Activated T-cell treated with anti-CD3 and anti-CD28 coated beads, Interleukin-2, amount 50 U/mL, for 4 hours (primary cell): ENCODE measurements around the gene CACNA2D1. TPM values are rescaled to one million over a fixed set of nuclear protein-coding genes. Genes with fewer than 3 reads are reported as not detected.

Source experiments
- ATAC-seq, 2 donors: fragments of 200-7000 bp; cut with Tn5 transposase; one replicate each; pipeline ENCODE4 v1.10.0; 2021
- DNase-seq: peaks from one replicate; pipeline ENCODE4 v3.0.0-alpha.2; 2020
- H3K27me3 Mint-ChIP-seq: one replicate; pipeline ENCODE4 v1.8.0; 2021; ENCODE audit warnings: low read depth, mixed read lengths
- H3K36me3 Mint-ChIP-seq: one replicate; pipeline ENCODE4 v1.8.0; 2022; ENCODE audit warnings: mixed read lengths; ENCODE audit not compliant: insufficient read depth
- H3K4me1 Mint-ChIP-seq: one replicate; pipeline ENCODE4 v1.8.0; 2021; ENCODE audit warnings: low read depth, mixed read lengths
- H3K4me3 Mint-ChIP-seq: one replicate; pipeline ENCODE4 v1.8.0; 2021; ENCODE audit warnings: mild to moderate bottlenecking, moderate library complexity, mixed read lengths
- H3K9me3 Mint-ChIP-seq: one replicate; pipeline ENCODE4 v1.8.0; 2021; ENCODE audit warnings: mixed read lengths
- total RNA-seq, 3 donors: library from RNA; stranded (reverse); gene quantifications; one replicate each; pipeline ENCODE4 v1.2.1, GENCODE V29; 2021

The CACNA2D1 gene
- total RNA-seq, 3 donors from 2014 or later = 0.03 to 0.24 (median 0.18) TPM

DNA sequence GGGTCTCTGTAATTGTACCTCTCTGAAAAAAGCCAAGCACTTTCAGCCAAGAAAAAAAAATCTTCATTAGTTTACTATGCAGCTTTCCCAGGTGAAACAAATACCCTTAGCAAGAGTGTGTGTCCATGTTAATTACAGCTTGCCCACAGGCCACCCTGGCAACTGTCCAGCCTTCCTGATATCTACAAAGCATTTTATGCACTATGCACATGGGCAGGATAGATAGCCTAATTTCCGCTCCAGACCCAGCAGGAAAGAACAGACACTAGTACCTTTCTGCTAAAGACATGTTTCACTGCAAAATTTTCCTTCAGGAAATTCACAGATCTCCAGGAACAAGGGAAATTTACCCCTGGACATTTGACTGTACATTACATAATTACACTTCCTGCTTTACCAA is 24.4 kb downstream of the CACNA2D1 start:
- peaks cover 8% of the 10 kb centered on the region for H3K9me3 Mint-ChIP-seq
- no peaks in the 10 kb centered on the region for H3K36me3 Mint-ChIP-seq
- no peaks in the 10 kb centered on the region for H3K4me1 Mint-ChIP-seq
- DNase-seq = no peak
- ATAC-seq = no peak
- H3K4me3 Mint-ChIP-seq = no peak overlapping the region
- H3K27me3 Mint-ChIP-seq = no peaks in the 10 kb centered on the region

GRCh38 chr7:82417898-82418297 is 25.7 kb downstream of the CACNA2D1 start:
- Mint-ChIP-seq H3K36me3 (no peaks in the 10 kb centered on the region), H3K9me3 (peaks cover 8% of the 10 kb centered on the region), H3K4me1 (no peaks in the 10 kb centered on the region), H3K27me3 (no peaks in the 10 kb centered on the region), H3K4me3 (no peak overlapping the region)
- ATAC-seq (no peak), DNase-seq (no peak)

DNA sequence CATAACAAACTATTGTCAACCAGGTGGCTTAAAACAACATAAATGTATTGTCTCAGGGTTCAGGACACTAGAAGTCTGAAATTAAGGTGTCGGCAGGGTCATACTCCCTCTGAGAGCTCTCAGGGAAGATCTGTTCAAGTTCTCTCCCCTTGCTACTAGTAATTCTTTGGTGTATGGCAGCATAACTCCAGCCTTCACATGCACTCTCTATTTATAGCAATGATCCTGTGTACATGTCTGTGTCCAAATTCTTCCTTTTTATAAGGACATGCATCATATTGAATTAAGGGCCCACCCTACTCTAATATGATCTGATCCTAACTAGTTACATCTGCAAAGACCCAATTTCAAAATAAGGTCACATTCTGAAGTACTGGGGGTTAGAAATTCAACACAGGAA is 27.2 kb downstream of the CACNA2D1 start:
- no peak overlapping the region for H3K4me3 Mint-ChIP-seq
- ATAC-seq = no peak
- H3K4me1 Mint-ChIP-seq = no peaks in the 10 kb centered on the region
- no peaks in the 10 kb centered on the region for H3K36me3 Mint-ChIP-seq
- peaks cover 8% of the 10 kb centered on the region for H3K9me3 Mint-ChIP-seq
- no peaks in the 10 kb centered on the region for H3K27me3 Mint-ChIP-seq
- no peak for DNase-seq

DNA sequence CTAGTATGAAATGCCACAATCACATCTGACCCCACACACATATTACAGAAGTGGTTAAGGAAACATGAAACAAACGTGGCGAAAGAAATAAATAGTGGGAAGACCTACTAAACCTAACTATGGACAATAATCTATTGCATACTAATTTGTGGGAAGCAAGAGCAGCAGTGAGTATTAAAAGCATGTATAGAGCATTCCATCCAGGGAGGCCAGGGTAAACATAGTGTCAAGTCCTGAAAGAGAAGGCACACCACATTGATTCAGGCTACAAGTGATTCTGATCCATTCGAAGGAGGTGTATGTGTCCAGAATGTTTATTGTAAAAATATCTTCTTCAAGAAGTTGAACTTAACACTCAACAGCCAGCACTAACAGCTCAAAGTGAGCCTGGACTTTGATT is 29.2 kb downstream of the CACNA2D1 start:
- ATAC-seq (no peak), DNase-seq (no peak)
- no peaks in the 10 kb centered on the region for H3K27me3 Mint-ChIP-seq
- no peaks in the 10 kb centered on the region for H3K36me3 Mint-ChIP-seq
- H3K4me1 Mint-ChIP-seq = no peaks in the 10 kb centered on the region
- no peak overlapping the region for H3K4me3 Mint-ChIP-seq
- peaks cover 8% of the 10 kb centered on the region for H3K9me3 Mint-ChIP-seq

DNA sequence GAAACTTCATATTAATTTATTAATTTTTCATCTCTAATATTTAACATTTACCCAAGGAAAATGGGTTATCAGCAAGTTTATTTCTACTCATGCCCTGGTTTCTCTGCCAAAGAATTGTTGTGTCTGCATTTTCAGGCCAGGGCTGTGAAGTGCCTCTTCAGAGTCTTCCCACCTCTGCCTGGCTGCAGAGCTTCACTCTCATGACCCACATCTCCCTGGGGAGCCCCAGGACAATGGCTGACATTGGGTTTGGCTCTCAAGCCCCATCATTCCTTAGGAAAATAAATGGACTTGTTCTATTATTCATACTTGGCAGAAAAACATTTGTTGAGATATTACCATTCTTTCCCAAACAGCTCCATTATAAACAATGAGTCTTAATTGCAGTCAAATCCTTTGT is 30.3 kb downstream of the CACNA2D1 start:
- H3K4me3 Mint-ChIP-seq = no peak overlapping the region
- H3K36me3 Mint-ChIP-seq = no peaks in the 10 kb centered on the region
- H3K9me3 Mint-ChIP-seq = peaks cover 11% of the 10 kb centered on the region
- no peak for DNase-seq
- ATAC-seq = no peak
- no peaks in the 10 kb centered on the region for H3K4me1 Mint-ChIP-seq
- no peaks in the 10 kb centered on the region for H3K27me3 Mint-ChIP-seq

- Mint-ChIP-seq H3K27me3 (no peaks in the 10 kb centered on the region), H3K4me3 (no peak overlapping the region), H3K36me3 (no peaks in the 10 kb centered on the region), H3K9me3 (peaks cover 4% of the 10 kb centered on the region), H3K4me1 (no peaks in the 10 kb centered on the region)
- ATAC-seq = no peak
- DNase-seq = no peak
Observed at GRCh38 chr7:82411732-82412131, 31.8 kb downstream of the CACNA2D1 start.

- ATAC-seq (no peak), DNase-seq (no peak)
- Mint-ChIP-seq H3K27me3 (no peaks in the 10 kb centered on the region), H3K4me1 (no peaks in the 10 kb centered on the region), H3K36me3 (no peaks in the 10 kb centered on the region), H3K4me3 (no peak overlapping the region), H3K9me3 (peaks cover 4% of the 10 kb centered on the region)
Observed at GRCh38 chr7:82410461-82410860, 33.1 kb downstream of the CACNA2D1 start.

GRCh38 chr7:82406937-82407336 is 36.6 kb downstream of the CACNA2D1 start:
- H3K36me3 Mint-ChIP-seq = no peaks in the 10 kb centered on the region
- peaks cover 12% of the 10 kb centered on the region for H3K9me3 Mint-ChIP-seq
- no peak for DNase-seq
- H3K4me1 Mint-ChIP-seq = no peaks in the 10 kb centered on the region
- no peaks in the 10 kb centered on the region for H3K27me3 Mint-ChIP-seq
- ATAC-seq = no peak
- no peak overlapping the region for H3K4me3 Mint-ChIP-seq

- Mint-ChIP-seq H3K9me3 (peaks cover 15% of the 10 kb centered on the region), H3K4me3 (no peak overlapping the region), H3K27me3 (no peaks in the 10 kb centered on the region), H3K36me3 (no peaks in the 10 kb centered on the region), H3K4me1 (no peaks in the 10 kb centered on the region)
- ATAC-seq = no peak
- DNase-seq = no peak
Observed at GRCh38 chr7:82405301-82405700, 38.3 kb downstream of the CACNA2D1 start.

- Mint-ChIP-seq H3K9me3 (peaks cover 15% of the 10 kb centered on the region), H3K36me3 (no peaks in the 10 kb centered on the region), H3K27me3 (no peaks in the 10 kb centered on the region), H3K4me1 (no peaks in the 10 kb centered on the region), H3K4me3 (no peak overlapping the region)
- no peak for ATAC-seq
- DNase-seq = no peak
Observed at GRCh38 chr7:82404652-82405051, 38.9 kb downstream of the CACNA2D1 start.

DNA sequence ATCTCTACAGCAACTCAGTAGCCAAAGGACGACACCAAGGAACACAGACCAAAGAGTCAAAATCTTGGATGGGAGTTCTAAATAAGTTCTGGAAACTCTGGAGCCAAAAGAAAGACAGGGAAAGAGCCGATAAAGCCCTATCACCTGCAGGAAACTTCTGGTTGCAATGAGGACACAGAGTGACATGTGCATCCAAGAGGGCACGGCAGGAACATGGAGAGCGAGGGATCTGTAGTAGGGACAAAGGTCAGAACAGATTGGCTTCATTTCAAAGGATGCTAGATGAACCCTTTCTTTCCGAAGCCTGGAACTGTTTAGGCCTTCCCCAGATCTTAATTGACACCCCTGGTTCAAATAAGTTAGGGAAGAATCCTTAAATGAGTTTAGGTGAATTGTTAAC is 39.5 kb downstream of the CACNA2D1 start:
- H3K4me3 Mint-ChIP-seq = no peak overlapping the region
- no peak for ATAC-seq
- H3K36me3 Mint-ChIP-seq = no peaks in the 10 kb centered on the region
- no peak for DNase-seq
- no peaks in the 10 kb centered on the region for H3K27me3 Mint-ChIP-seq
- H3K9me3 Mint-ChIP-seq = peaks cover 15% of the 10 kb centered on the region
- no peaks in the 10 kb centered on the region for H3K4me1 Mint-ChIP-seq

DNA sequence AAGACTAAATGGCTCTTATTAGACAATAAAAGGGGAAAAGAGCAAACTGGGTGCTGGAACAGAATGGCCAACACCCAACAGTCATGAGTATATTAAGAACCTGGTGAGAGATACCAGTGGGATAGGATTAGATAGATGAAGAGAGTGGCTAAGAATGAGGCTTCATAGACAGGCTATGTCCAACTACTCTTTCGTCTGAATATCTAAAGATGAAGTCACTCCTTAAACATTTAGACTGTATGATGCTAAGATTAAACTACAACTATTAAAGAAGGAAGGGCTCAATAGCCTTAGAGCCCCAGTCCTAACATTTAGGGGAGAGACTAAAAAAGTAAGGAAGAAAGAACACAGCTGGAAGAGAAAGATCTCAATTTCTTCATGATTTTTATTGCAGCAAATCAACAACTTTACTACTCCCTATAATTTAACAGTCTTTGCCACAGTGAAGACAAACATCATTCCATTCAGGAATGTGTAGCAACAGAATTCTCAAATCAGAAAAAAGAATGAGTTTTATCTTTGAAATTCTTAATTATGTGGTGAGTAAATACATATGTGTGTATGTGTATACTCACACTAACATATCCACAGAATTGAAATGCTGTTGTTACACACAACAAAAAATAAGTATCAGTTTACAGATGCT is 45.6 kb downstream of the CACNA2D1 start:
- no peak overlapping the region for H3K4me3 Mint-ChIP-seq
- no peak for DNase-seq
- ATAC-seq = no peak
- H3K9me3 Mint-ChIP-seq = peaks cover 8% of the 10 kb centered on the region
- no peaks in the 10 kb centered on the region for H3K4me1 Mint-ChIP-seq
- H3K27me3 Mint-ChIP-seq = no peaks in the 10 kb centered on the region
- H3K36me3 Mint-ChIP-seq = no peaks in the 10 kb centered on the region

GRCh38 chr7:82396343-82396742 is 47.2 kb downstream of the CACNA2D1 start:
- ATAC-seq (no peak), DNase-seq (no peak)
- Mint-ChIP-seq H3K9me3 (peaks cover 5% of the 10 kb centered on the region), H3K4me3 (no peak overlapping the region), H3K27me3 (no peaks in the 10 kb centered on the region), H3K36me3 (no peaks in the 10 kb centered on the region), H3K4me1 (no peaks in the 10 kb centered on the region)

DNA sequence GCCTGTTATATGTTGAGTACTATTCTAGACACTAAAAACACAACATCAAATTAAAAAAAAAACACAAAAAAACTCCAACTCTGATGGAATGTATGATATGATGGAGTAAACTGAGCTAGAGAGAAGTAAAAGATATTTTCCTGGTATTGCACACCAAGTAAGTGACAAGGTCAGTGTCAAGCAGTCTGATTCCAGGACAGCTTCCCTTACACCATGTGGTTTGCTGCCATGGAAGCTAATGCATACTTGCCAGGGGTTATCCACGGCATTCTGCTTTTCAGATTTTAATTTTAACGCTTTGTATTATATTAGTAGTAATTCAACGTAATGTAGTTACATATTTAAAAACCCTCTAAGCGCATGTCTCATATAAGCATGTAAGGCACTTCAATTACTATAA is 48.4 kb downstream of the CACNA2D1 start:
- no peaks in the 10 kb centered on the region for H3K36me3 Mint-ChIP-seq
- no peak overlapping the region for H3K4me3 Mint-ChIP-seq
- no peaks in the 10 kb centered on the region for H3K4me1 Mint-ChIP-seq
- peaks cover 5% of the 10 kb centered on the region for H3K9me3 Mint-ChIP-seq
- DNase-seq (no peak), ATAC-seq (no peak)
- no peaks in the 10 kb centered on the region for H3K27me3 Mint-ChIP-seq

GRCh38 chr7:82393840-82394220 is 49.7 kb downstream of the CACNA2D1 start:
- no peak overlapping the region for H3K4me3 Mint-ChIP-seq
- H3K4me1 Mint-ChIP-seq = no peaks in the 10 kb centered on the region
- no peaks in the 10 kb centered on the region for H3K36me3 Mint-ChIP-seq
- peaks cover 5% of the 10 kb centered on the region for H3K9me3 Mint-ChIP-seq
- no peak for ATAC-seq
- H3K27me3 Mint-ChIP-seq = no peaks in the 10 kb centered on the region
- no peak for DNase-seq
